Skeletal muscle tissue (tissue), 4 donors: ENCODE results near the gene TMEM182. TPM values are rescaled to one million over a fixed set of nuclear protein-coding genes. Genes with fewer than 3 reads are reported as not detected.

Experiments used
- H3K27ac ChIP-seq: one replicate; pipeline ENCODE4 v1.7.0; 2013; ENCODE audit warnings: mild to moderate bottlenecking, low read depth, low read length, inconsistent platforms
- H3K27me3 ChIP-seq, 3 donors: one replicate each; pipeline ENCODE4 v1.7.0; 2013; ENCODE audit warnings: low read length in 3 of 3; ENCODE audit not compliant: control insufficient read depth in 3 of 3, insufficient read depth in 3 of 3
- H3K36me3 ChIP-seq, 3 donors: one replicate each; pipeline ENCODE4 v1.7.0; 2013; ENCODE audit warnings: low read length in 3 of 3; ENCODE audit not compliant: control insufficient read depth in 3 of 3, insufficient read depth in 3 of 3
- H3K4me1 ChIP-seq, 3 donors: one replicate each; pipeline ENCODE4 v1.7.0; 2013; ENCODE audit warnings: low read length in 3 of 3, mild to moderate bottlenecking in 3 of 3; ENCODE audit not compliant: control insufficient read depth in 3 of 3, insufficient read depth in 3 of 3
- H3K4me3 ChIP-seq, 3 donors: one replicate each; pipeline ENCODE4 v1.7.0; 2013; ENCODE audit warnings: low read length in 3 of 3
- H3K9ac ChIP-seq, 3 donors: one replicate each; pipeline ENCODE4 v1.7.0; 2013; ENCODE audit warnings: low read length in 3 of 3, mild to moderate bottlenecking in 3 of 3, moderate library complexity in 2 of 3, low read depth in 1 of 3
- H3K9me3 ChIP-seq, 3 donors: one replicate each; pipeline ENCODE4 v1.7.0; 2013; ENCODE audit warnings: low read length in 3 of 3; ENCODE audit not compliant: control insufficient read depth in 3 of 3
- total RNA-seq: library from RNA; depleted of rRNA; stranded (reverse); fragments of >200 nt; gene quantifications from one replicate; pipeline ENCODE4 v1.2.3, GENCODE V29; 2014
- donor health status: Osteomylitis.

Gene TMEM182
- total RNA-seq, 1 donor from 2014 or later = 152 TPM

DNA sequence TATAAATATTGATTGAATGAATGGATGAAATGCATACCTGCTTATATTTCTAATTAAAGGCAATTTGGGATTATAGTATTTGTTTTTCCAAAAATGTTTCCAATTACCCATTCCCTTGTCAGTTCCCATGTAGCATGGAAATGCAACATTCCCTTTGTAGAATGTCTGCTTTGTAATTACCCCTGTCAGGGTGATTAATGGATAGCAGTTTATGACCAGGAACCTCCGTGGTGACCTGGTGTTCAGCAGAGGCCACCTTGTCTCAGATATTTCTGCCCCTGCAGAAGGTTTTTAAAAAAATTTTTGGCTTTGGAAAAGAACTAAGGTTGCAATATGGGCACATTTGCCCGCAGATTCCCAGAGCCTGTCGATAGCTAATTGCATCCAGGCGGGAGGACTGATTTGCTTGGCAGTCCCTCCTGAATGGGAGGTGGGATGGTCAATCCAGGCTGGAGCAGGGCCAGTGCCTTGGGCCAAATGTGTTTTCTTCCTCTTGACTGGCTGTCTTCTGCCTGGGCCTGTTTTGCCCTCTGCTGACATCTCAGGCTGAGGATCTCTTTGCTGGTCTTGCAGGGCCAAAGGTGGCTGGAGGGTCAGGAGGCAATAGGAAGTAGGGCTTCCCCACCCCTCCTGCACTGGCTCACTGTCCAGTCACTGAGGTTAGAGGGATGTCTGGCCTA lies 82.1 kb downstream of the TMEM182 start:
- Histone ChIP-seq H3K4me3 (no peak overlapping the region), H3K36me3 (no peaks in the 10 kb centered on the region), H3K4me1 (peaks cover 13 to 17% (median 14%) of the 10 kb centered on the region in 3 donors), H3K9me3 (no peaks in the 10 kb centered on the region), H3K27ac (no peak overlapping the region), H3K9ac (no peak overlapping the region), H3K27me3 (no peaks in the 10 kb centered on the region)

DNA sequence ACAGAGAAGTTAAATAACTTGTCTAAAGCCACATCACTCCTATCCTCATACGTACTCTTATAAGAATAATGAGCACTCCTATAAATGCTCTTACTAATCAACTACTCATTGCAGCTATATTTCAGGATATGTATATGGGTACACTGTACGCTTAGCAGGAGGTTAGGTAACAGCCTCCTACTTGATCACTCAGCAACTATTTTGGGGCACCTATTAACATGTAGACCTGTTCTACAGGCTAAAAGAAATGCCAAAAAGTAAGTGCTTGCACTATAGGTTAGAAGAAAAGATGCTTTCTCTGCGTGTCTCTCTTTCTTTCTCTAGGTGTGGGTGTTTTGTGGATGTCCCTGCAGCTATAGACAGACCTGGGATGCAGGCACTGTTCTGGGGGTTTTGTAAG lies 83.1 kb downstream of the TMEM182 start:
- Histone ChIP-seq H3K9me3 (no peaks in the 10 kb centered on the region), H3K27me3 (no peaks in the 10 kb centered on the region), H3K4me1 (peaks cover 10 to 12% (median 11%) of the 10 kb centered on the region in 3 donors), H3K27ac (no peak overlapping the region), H3K4me3 (no peak overlapping the region), H3K36me3 (no peaks in the 10 kb centered on the region), H3K9ac (no peak overlapping the region)

- peak overlapping the region; percentile 23 to 54 (median 49) for H3K4me3 ChIP-seq
- peak overlapping the region; percentile 46 to 54 (median 46) for H3K9ac ChIP-seq
- no peaks in the 10 kb centered on the region for H3K27me3 ChIP-seq
- peaks cover 4 to 10% (median 5%) of the 10 kb centered on the region in 3 donors for H3K4me1 ChIP-seq
- H3K9me3 ChIP-seq = no peaks in the 10 kb centered on the region
- H3K27ac ChIP-seq = no peak overlapping the region
- no peaks in the 10 kb centered on the region for H3K36me3 ChIP-seq
Observed at GRCh38 chr2:102848366-102848839, 86.6 kb downstream of the TMEM182 start.

DNA sequence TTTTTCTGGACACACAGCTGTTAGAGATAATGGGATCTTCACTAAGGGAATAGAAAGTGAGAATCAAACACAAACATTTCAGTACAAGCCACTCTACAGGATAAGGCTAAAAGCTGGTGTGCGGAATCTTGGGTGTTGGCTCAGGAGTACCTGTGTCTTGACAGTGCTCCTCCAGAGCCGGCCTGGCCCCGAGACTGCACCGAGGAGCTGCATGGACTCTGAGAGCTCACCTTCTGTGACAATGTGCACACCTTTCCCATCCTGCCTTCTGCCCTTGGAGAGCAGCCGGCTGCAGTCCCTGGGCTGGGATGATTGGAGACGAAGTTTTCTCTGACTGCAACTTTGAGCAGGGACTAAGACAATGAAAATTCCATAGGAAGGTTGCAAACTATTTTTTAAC lies 89.1 kb downstream of the TMEM182 start:
- Histone ChIP-seq H3K4me3 (no peak overlapping the region), H3K9ac (no peak overlapping the region), H3K4me1 (peaks cover 4 to 10% (median 5%) of the 10 kb centered on the region in 3 donors), H3K9me3 (no peaks in the 10 kb centered on the region), H3K36me3 (no peaks in the 10 kb centered on the region), H3K27me3 (no peaks in the 10 kb centered on the region), H3K27ac (no peak overlapping the region)

DNA sequence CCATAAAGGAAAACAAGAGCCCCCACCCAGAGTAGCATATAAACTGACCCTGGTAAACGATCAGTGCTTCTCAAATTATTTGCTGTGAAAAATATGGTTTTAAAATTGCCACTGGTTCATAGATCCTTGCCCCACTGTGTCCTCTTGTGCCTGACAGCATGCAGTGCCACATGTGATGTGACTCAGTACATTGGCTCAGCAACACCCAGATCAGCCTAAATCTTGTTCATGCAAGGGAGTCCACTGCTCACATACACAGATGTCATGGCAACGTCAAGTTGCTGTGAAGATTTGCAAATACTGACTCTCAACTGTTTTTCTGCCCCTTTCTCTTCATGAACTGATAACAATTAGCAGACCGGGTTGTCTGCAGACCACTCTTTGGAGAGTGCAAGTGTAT lies 91.0 kb downstream of the TMEM182 start:
- Histone ChIP-seq H3K9ac (no peak overlapping the region), H3K27me3 (no peaks in the 10 kb centered on the region), H3K27ac (no peak overlapping the region), H3K36me3 (no peaks in the 10 kb centered on the region), H3K4me1 (peaks cover 4 to 10% (median 5%) of the 10 kb centered on the region in 3 donors), H3K4me3 (no peak overlapping the region), H3K9me3 (no peaks in the 10 kb centered on the region)

Other genes with a start within 250 kb of the TMEM182 start
- gene SLC9A2, start 142.5 kb upstream of the TMEM182 start, total RNA-seq = 2.1 TPM